Cardiac muscle cell (in vitro differentiated cells and primary cell): ENCODE measurements around the gene SLC25A21. TPM values are rescaled to one million over a fixed set of nuclear protein-coding genes. Genes with fewer than 3 reads are reported as not detected.
A peak's percentile ranks its signal among the peaks of the same experiment; 100 is the strongest.

Experiments used
- DNase-seq, 2 donors: peaks; one replicate each; pipeline versions ENCODE4 v3.0.0 to v3.0.0-alpha.2; 2010 to 2017; ENCODE audit warnings: low read depth in 1 of 2, low spot score in 1 of 2
- H3K27ac ChIP-seq: fragments of 200-600 bp; sonication (generic); 2 replicates; pipeline ENCODE4 v1.5.1; 2016
- H3K27me3 ChIP-seq: fragments of 200-600 bp; sonication (generic); 2 replicates; pipeline ENCODE4 v1.6.0; 2016; ENCODE audit warnings: control low read depth
- H3K36me3 ChIP-seq: fragments of 200-600 bp; sonication (generic); 2 replicates; pipeline ENCODE4 v1.5.1; 2016; ENCODE audit warnings: control low read depth
- H3K4me1 ChIP-seq: fragments of 200-600 bp; sonication (generic); 2 replicates; pipeline ENCODE4 v1.8.1; 2017; ENCODE audit warnings: low read depth, mild to moderate bottlenecking, mixed run types
- H3K4me3 ChIP-seq: fragments of 200-600 bp; sonication (generic); 2 replicates; pipeline ENCODE4 v1.5.1; 2016; ENCODE audit warnings: mild to moderate bottlenecking
- H3K9me3 ChIP-seq: fragments of 200-600 bp; sonication (generic); 2 replicates; pipeline ENCODE4 v1.5.1; 2017; ENCODE audit warnings: low read depth, mild to moderate bottlenecking, control low read depth
- polyA plus RNA-seq: library from polyadenylated mRNA; unstranded; fragments of >200 nt; fragmentation: Nextera tagmentation; extraction: Ambion mirVana; gene quantifications from 2 replicates; pipeline ENCODE4 v1.2.1, GENCODE V29; 2016
- total RNA-seq: library from RNA; depleted of rRNA; stranded (reverse); fragments of >200 nt; gene quantifications from 2 replicates; pipeline ENCODE4 v1.2.3, GENCODE V29; 2016
- TF ChIP-seq, protein P1 (sequence below): IDR thresholded peaks from 2 replicates; pipeline ENCODE4 v1.5.1; 2012; ENCODE audit warnings: low read depth, mild to moderate bottlenecking, low read length

The SLC25A21 gene
- total and polyA plus RNA-seq, 2 experiments from 2014 or later, result 0.63 to 8.4 TPM

DNA sequence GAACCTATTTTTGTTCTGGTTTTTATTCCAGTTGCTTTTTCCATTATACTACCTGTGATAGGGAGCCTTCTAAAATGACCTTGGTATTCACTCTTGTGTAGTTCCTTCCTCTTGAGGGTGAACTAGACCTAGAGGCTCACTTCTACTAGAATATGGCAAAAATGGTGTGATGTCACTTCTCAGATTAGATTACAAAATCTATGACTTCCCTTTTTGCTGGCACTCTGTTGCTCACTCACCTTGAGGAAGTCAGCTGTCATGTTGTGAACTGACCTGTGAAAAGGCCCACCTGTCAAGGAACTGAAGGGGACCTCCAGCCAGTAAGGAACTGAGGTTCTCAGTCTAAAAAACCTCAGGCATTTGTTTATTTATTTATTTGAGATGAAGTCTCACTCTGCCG, 31.0 kb upstream of the SLC25A21 start:
- no peaks in the 10 kb centered on the region for H3K9me3 ChIP-seq
- H3K36me3 ChIP-seq, result no peaks in the 10 kb centered on the region
- TF ChIP-seq, protein P1, sequence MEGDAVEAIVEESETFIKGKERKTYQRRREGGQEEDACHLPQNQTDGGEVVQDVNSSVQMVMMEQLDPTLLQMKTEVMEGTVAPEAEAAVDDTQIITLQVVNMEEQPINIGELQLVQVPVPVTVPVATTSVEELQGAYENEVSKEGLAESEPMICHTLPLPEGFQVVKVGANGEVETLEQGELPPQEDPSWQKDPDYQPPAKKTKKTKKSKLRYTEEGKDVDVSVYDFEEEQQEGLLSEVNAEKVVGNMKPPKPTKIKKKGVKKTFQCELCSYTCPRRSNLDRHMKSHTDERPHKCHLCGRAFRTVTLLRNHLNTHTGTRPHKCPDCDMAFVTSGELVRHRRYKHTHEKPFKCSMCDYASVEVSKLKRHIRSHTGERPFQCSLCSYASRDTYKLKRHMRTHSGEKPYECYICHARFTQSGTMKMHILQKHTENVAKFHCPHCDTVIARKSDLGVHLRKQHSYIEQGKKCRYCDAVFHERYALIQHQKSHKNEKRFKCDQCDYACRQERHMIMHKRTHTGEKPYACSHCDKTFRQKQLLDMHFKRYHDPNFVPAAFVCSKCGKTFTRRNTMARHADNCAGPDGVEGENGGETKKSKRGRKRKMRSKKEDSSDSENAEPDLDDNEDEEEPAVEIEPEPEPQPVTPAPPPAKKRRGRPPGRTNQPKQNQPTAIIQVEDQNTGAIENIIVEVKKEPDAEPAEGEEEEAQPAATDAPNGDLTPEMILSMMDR, result no peak
- H3K27me3 ChIP-seq, result no peaks in the 10 kb centered on the region
- H3K4me3 ChIP-seq, result no peak overlapping the region
- DNase-seq, result no peak
- H3K27ac ChIP-seq, result no peak overlapping the region
- no peaks in the 10 kb centered on the region for H3K4me1 ChIP-seq

DNA sequence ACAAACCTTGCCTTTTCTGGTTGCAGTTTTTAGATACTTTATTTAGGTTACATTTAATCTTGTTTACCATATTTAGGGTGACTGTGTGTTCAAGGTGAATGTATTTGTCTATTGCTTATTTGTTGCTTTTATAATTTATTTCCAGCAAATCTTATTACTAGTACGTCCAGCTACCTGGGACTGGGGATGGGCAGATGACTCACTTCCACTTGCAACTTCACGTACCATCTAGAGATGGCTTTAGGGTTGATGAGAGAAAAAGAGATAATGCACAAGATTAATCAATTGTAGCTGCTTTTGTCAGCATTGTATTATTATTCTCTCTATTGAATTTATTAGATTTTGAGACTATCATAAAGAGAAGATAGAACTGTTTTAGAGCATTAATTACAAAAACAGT, 30.4 kb upstream of the SLC25A21 start:
- no peaks in the 10 kb centered on the region for H3K4me1 ChIP-seq
- H3K4me3 ChIP-seq, result no peak overlapping the region
- H3K27ac ChIP-seq, result no peak overlapping the region
- no peaks in the 10 kb centered on the region for H3K27me3 ChIP-seq
- TF ChIP-seq, protein P1, result no peak
- no peak for DNase-seq
- no peaks in the 10 kb centered on the region for H3K36me3 ChIP-seq
- H3K9me3 ChIP-seq, result no peaks in the 10 kb centered on the region

DNA sequence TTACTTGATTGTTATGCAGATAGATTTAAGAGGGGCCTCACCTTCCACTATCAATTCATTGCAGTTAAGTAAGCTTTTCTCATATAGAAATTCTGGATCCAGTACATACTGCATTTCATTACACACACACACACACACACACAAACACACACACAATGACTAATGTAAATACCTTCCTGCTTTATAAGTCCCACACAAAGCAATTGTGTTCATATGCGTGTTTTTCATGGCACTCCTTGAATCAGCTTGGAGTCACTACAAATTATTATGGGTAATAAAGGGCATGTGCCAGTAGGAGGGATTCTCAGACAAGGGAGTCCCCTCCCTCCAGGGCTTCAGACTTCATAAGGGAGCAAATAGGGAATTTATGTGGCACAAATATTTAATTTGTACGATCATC, 29.9 kb upstream of the SLC25A21 start:
- TF ChIP-seq, protein P1, result no peak
- no peaks in the 10 kb centered on the region for H3K27me3 ChIP-seq
- no peaks in the 10 kb centered on the region for H3K4me1 ChIP-seq
- H3K27ac ChIP-seq, result no peak overlapping the region
- no peak overlapping the region for H3K4me3 ChIP-seq
- H3K9me3 ChIP-seq, result no peaks in the 10 kb centered on the region
- no peaks in the 10 kb centered on the region for H3K36me3 ChIP-seq
- no peak for DNase-seq

DNA sequence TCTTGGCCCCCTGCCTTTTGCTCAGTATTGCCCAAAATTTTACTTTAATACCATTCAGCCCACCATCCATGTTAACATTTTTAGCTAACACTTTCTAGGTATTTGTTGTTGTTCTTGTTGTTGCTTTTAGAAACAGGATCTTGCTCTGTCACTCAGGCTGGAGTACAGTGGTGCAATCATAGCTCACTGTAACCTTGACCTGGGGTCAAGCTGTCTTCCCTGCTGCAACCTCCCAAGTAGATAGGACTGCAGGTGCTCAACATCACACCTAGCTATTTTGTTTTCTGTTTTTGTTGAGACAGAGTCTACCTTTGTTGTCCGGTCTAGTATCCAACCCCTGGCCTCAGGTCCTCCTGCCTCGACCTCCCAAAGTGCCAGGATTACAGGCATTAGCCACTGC, 29.3 kb upstream of the SLC25A21 start:
- H3K27ac ChIP-seq, result no peak overlapping the region
- no peaks in the 10 kb centered on the region for H3K4me1 ChIP-seq
- DNase-seq, result no peak

DNA sequence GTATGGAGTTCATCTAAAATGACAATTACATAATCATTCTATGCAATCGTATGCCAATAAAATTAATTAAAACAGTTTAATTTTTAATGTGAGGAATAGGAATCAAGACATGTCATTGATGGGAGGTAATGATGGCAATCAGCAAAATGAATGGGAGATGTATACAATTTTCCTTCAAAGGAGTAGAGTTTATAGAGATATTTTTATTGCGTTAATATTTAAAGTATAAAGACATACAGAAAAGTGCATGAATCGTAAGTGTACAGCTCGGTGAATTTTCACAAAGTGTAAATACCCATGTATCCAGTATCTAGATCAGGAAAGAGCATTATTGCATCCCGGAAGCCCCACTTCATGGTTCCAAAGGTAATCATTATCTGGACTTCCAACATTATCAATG, 26.5 kb upstream of the SLC25A21 start:
- Histone ChIP-seq H3K9me3 (no peaks in the 10 kb centered on the region), H3K36me3 (no peaks in the 10 kb centered on the region), H3K27ac (no peak overlapping the region), H3K4me1 (no peaks in the 10 kb centered on the region), H3K27me3 (no peaks in the 10 kb centered on the region), H3K4me3 (peak overlapping the region; percentile 43)
- TF ChIP-seq, protein P1, result no peak
- no peak for DNase-seq

More for the DNA sequence above, 29.3 kb upstream of the SLC25A21 start:
- TF ChIP-seq, protein P1, result no peak
- H3K9me3 ChIP-seq, result no peaks in the 10 kb centered on the region
- H3K27me3 ChIP-seq, result no peaks in the 10 kb centered on the region
- H3K4me3 ChIP-seq, result no peak overlapping the region
- H3K36me3 ChIP-seq, result no peaks in the 10 kb centered on the region

DNA sequence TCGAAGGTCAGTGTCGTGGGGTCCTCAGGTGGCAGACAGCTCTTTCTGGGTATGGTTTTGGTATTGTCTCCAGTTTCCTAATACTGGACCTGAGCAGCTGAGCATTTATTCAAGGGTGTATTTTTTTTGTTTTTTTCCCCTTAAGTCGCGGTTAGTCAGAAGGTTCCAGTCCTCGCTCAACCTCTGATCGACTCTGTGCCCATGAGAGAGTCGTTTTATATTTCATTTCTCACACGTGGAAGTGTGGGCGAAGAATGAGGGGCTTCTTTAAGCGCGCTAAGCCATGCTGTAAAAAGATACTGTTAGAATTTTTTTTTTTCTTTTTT, 25.8 kb upstream of the SLC25A21 start:
- H3K9me3 ChIP-seq, result no peaks in the 10 kb centered on the region
- H3K4me3 ChIP-seq, result peak overlapping the region; percentile 43
- H3K27ac ChIP-seq, result peak overlapping the region; percentile 55
- no peaks in the 10 kb centered on the region for H3K27me3 ChIP-seq
- no peaks in the 10 kb centered on the region for H3K4me1 ChIP-seq
- H3K36me3 ChIP-seq, result no peaks in the 10 kb centered on the region
- DNase-seq, result no peak
- TF ChIP-seq, protein P1, result no peak
